D721Med (cell line): ENCODE results near the gene ABHD16B.

Experiments
- DNase-seq: peaks from one replicate; pipeline ENCODE4 v3.0.0; 2011; ENCODE audit warnings: low spot score; ENCODE audit not compliant: insufficient read length
- FAIRE-seq: peaks from 2 replicates; lab custom pipeline; 2011; peaks lifted over from hg19 to GRCh38; lab: Jason Lieb, UNC
- CTCF ChIP-seq: IDR thresholded peaks from 2 replicates; pipeline ENCODE4 v1.5.1; 2012; ENCODE audit warnings: mild to moderate bottlenecking, control low read depth; ENCODE audit not compliant: insufficient read depth; ENCODE audit errors: missing control alignments

Gene ABHD16B

GRCh38 chr20:63883201-63883593, 21.9 kb downstream of the ABHD16B start:
- FAIRE-seq (no peak), DNase-seq (no peak)
- TF ChIP-seq CTCF: no peak

- FAIRE-seq (no peak), DNase-seq (no peak)
- no peak for TF ChIP-seq CTCF
These were observed 23.4 kb downstream of the ABHD16B start for GRCh38 chr20:63884506-63885263.

- FAIRE-seq: no peak
- DNase-seq: no peak
- no peak for TF ChIP-seq CTCF
These were observed 24.2 kb downstream of the ABHD16B start for GRCh38 chr20:63885264-63886053.

DNA sequence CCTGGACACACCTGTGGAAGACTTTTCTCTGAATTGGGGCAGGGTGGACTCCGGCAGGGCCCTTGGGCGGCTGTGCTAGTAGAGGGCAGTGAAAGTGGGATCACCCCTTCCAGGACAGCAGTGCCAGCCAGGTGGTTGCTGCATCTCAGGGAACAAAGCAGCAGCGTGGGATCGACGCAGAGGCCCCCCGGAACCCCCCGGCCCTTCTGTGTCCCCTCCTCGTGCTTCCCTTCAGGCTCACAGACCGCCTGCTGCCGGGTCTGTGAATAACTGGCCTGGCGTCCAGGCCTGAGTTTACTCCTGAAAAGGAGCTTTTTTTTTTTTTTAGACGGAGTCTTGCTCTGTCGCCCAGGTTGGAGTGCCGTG, 24.7 kb downstream of the ABHD16B start:
- TF ChIP-seq CTCF: no peak
- DNase-seq (no peak), FAIRE-seq (no peak)

DNA sequence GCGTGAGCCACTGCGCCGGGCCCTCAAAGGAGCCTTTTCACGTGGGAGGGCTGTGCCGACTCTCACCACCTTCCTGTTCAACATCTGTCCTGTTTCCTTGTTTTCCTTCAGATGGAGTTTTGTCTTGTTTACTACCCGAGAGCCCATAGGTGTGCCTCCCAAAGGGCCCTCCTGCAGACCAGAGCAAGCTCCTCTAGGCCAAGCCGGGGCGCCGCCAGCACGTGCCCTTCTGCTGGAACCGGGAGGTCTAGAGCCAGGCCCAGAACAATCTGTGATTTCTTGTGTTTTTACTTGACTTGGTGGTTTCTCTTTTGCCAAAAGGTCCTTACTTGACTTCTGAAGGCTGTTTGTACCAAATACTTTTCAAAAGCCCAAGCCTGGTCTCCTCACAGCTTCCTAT, 25.6 kb downstream of the ABHD16B start:
- DNase-seq (no peak), FAIRE-seq (no peak)
- no peak for TF ChIP-seq CTCF

DNA sequence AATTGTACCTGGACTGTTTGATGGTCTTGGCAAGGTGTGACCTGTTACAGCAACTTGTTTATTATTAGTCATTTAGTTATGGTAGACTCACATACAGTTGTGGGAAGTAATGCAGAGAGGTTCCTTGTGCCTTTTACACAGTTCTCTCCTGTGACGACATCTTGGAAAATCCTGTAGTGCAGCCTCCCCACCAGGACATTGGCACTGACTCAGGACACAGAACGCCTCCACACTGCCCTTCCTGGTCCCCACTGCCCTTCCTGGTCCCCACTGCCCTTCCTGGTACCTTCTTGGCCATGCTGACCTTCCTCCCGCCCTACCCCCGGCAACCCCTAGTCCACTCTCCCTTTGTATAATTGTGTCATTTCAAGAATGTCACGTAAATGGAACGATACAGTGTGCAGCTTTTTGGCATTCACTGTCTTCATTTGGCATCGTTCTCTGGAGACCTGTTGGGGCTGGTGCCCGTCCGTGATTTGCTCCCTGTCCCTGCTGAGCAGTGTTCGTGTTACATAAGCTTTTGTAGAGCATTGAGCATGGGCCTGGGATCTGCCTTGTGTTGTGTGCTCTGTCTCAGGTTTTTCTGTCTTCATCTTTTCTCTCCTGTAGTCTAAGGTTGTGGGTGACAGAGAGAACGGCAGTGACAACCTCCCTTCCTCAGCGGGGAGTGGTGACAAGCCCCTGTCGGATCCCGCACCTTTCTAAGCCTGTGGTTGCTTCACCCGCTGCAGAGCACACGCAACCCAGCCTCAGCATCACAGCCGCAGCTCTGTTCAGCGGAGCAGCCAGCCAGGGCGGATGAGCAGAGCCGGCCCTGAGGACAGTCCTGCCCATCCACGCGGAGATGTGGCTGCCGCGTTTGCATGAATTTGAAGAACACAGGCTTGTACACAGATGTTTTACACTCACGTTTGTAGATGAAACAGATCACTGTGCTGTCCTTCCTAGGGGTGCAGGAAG, 28.2 kb downstream of the ABHD16B start:
- TF ChIP-seq CTCF: no peak
- DNase-seq (no peak), FAIRE-seq (no peak)
